Smooth muscle cell (in vitro differentiated cells): ENCODE data around the gene NDUFV2. TPM values are rescaled to one million over a fixed set of nuclear protein-coding genes. Genes with fewer than 3 reads are reported as not detected.
A peak's percentile ranks its signal among the peaks of the same experiment; 100 is the strongest.

ENCODE experiments used
- DNase-seq: peaks from one replicate; lab custom pipeline; 2025; ENCODE audit not compliant: unreplicated experiment; lab: John Stamatoyannopoulos, UW
- H2AFZ ChIP-seq: fragments of 200-600 bp; sonication (generic); 2 replicates; pipeline ENCODE4 v1.6.0; 2016; ENCODE audit warnings: antibody characterized with exemption, low read depth, mild to moderate bottlenecking
- H3F3A ChIP-seq: fragments of 200-600 bp; sonication (generic); 2 replicates; pipeline ENCODE4 v1.6.0; 2017; ENCODE audit warnings: antibody characterized with exemption, low read depth
- H3K27ac ChIP-seq: fragments of 200-600 bp; sonication (generic); 2 replicates; pipeline ENCODE4 v1.5.1; 2016; ENCODE audit warnings: low read depth, mild to moderate bottlenecking
- H3K27me3 ChIP-seq: fragments of 200-600 bp; sonication (generic); 2 replicates; pipeline ENCODE4 v1.6.1; 2016; ENCODE audit warnings: low read depth, mild to moderate bottlenecking
- H3K36me3 ChIP-seq: fragments of 200-600 bp; sonication (generic); 2 replicates; pipeline ENCODE4 v1.5.1; 2016; ENCODE audit warnings: low read depth
- H3K4me1 ChIP-seq: fragments of 200-600 bp; sonication (generic); 2 replicates; pipeline ENCODE4 v1.5.1; 2016; ENCODE audit warnings: low read depth
- H3K4me2 ChIP-seq: fragments of 200-600 bp; sonication (generic); 2 replicates; pipeline ENCODE4 v1.6.0; 2016; ENCODE audit warnings: mild to moderate bottlenecking
- H3K4me3 ChIP-seq: fragments of 200-600 bp; sonication (generic); 2 replicates; pipeline ENCODE4 v1.5.1; 2016; ENCODE audit warnings: mild to moderate bottlenecking
- H3K79me2 ChIP-seq: fragments of 200-600 bp; sonication (generic); 2 replicates; pipeline ENCODE4 v1.6.0; 2016; ENCODE audit warnings: low read depth, mild to moderate bottlenecking
- H3K9ac ChIP-seq: fragments of 200-600 bp; sonication (generic); 2 replicates; pipeline ENCODE4 v1.6.0; 2016; ENCODE audit warnings: low read depth
- H3K9me3 ChIP-seq: fragments of 200-600 bp; sonication (generic); replicated peaks from 2 replicates; pipeline ENCODE4 v1.5.1; 2016; ENCODE audit warnings: low read depth
- H4K20me1 ChIP-seq: fragments of 200-600 bp; sonication (generic); 2 replicates; pipeline ENCODE4 v1.6.0; 2016; ENCODE audit warnings: low read depth
- WGBS: methylation state at CpG from one replicate; pipeline ENCODE4 v1.1.7; 2016; ENCODE audit warnings: low lambda C conversion rate; 5-methylcytosine and 5-hydroxymethylcytosine counted together
- polyA plus RNA-seq: library from polyadenylated mRNA; unstranded; fragments of >200 nt; fragmentation: Nextera tagmentation; extraction: Ambion mirVana; gene quantifications from 2 replicates; pipeline ENCODE4 v1.2.1, GENCODE V29; 2016
- total RNA-seq: library from RNA; depleted of rRNA; stranded (reverse); fragments of >200 nt; gene quantifications from 2 replicates; pipeline ENCODE4 v1.2.3, GENCODE V29; 2014
- TF ChIP-seq, protein P1 (sequence below): fragments of 200-600 bp; sonication (generic); IDR thresholded peaks from 2 replicates; pipeline ENCODE4 v1.5.1; 2017; ENCODE audit warnings: borderline replicate concordance, mild to moderate bottlenecking, antibody characterized with exemption; ENCODE audit not compliant: insufficient read depth, poor library complexity, severe bottlenecking

The NDUFV2 gene
- total and polyA plus RNA-seq, 2 experiments from 2014 or later: 117 to 200 TPM

DNA sequence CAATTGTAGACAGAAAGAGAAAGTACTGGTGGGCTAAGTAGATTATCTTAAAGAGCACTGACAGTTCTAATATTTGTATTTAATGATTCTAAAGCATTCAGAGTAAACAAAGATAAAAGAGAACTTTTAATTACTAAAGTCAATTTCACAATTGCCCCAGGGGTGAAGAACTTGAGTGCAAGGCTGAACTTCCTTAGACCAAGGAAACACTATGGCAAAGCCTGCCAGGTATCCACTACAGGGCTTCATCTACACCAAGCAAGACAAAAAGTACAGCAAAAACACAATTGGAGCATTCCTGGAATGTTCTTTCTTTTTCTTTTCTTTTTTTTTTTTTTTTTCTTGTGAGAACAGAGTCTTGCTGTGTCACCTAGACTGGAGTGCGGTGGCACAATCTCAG is 46.9 kb upstream of the NDUFV2 start:
- H3K4me2 ChIP-seq: no peak overlapping the region
- no peaks in the 10 kb centered on the region for H3K27me3 ChIP-seq
- TF ChIP-seq, protein P1, sequence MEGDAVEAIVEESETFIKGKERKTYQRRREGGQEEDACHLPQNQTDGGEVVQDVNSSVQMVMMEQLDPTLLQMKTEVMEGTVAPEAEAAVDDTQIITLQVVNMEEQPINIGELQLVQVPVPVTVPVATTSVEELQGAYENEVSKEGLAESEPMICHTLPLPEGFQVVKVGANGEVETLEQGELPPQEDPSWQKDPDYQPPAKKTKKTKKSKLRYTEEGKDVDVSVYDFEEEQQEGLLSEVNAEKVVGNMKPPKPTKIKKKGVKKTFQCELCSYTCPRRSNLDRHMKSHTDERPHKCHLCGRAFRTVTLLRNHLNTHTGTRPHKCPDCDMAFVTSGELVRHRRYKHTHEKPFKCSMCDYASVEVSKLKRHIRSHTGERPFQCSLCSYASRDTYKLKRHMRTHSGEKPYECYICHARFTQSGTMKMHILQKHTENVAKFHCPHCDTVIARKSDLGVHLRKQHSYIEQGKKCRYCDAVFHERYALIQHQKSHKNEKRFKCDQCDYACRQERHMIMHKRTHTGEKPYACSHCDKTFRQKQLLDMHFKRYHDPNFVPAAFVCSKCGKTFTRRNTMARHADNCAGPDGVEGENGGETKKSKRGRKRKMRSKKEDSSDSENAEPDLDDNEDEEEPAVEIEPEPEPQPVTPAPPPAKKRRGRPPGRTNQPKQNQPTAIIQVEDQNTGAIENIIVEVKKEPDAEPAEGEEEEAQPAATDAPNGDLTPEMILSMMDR: no peak
- no peak overlapping the region for H3K4me3 ChIP-seq
- H4K20me1 ChIP-seq: no peaks in the 10 kb centered on the region
- H3F3A ChIP-seq: no peaks in the 10 kb centered on the region
- no peaks in the 10 kb centered on the region for H3K79me2 ChIP-seq
- 100% methylated on average over 1 of the region's 1 CpG for WGBS
- no peaks in the 10 kb centered on the region for H3K36me3 ChIP-seq
- peak overlapping the region; percentile 37 for H3K27ac ChIP-seq
- no peak for DNase-seq
- H3K4me1 ChIP-seq: peaks cover 6% of the 10 kb centered on the region
- H2AFZ ChIP-seq: no peak overlapping the region
- H3K9me3 ChIP-seq: no peaks in the 10 kb centered on the region
- no peak overlapping the region for H3K9ac ChIP-seq

DNA sequence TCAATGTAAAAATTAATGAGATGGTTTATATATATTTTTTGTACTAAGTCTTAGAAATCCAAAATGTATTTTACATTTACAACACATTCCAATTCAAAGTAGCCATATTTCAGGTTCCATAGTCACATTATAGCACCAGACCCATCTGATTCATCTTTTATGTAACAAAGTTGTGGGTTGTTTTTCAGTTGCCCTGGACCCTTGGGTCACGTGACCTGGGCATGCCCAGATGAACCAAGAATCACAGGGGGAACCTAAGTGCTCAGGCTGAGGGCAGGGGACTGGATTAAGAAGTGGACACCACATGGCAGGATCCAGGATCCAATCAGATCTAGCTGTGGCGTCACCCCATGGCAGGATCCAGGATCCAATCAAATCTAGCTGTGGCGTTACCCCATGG is 44.9 kb upstream of the NDUFV2 start:
- Histone ChIP-seq H3K79me2 (no peaks in the 10 kb centered on the region), H3K27me3 (no peaks in the 10 kb centered on the region), H3K4me3 (no peak overlapping the region), H3K9ac (no peak overlapping the region), H4K20me1 (no peaks in the 10 kb centered on the region), H3K9me3 (no peaks in the 10 kb centered on the region), H3K4me1 (peaks cover 6% of the 10 kb centered on the region), H3K36me3 (no peaks in the 10 kb centered on the region), H3F3A (no peaks in the 10 kb centered on the region), H3K4me2 (no peak overlapping the region), H3K27ac (no peak overlapping the region), H2AFZ (peak overlapping the region; percentile 70)
- TF ChIP-seq, protein P1: no peak
- WGBS: 96% methylated on average over 3 of the region's 3 CpGs
- DNase-seq: no peak

DNA sequence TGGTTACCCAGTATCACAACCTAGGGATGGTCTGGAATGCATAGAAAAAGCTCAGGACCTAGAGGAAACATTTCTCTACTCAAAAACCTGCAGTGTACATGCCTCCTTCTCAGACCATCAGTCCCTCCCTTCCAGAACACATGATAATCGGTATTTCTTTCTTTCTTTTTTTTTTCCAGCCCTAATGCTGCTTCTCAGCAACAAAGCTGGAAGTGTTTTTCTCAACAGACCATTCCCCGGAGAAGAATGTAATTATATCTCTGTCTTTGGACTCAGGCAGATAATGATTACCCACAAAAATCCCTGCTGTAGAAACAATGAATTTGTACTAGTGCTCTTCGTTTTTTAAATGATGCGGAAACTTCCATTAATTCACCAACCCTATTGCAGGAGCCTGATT is 44.1 kb upstream of the NDUFV2 start:
- H3F3A ChIP-seq: no peaks in the 10 kb centered on the region
- H3K4me2 ChIP-seq: peak overlapping the region; percentile 70
- DNase-seq: no peak
- peaks cover 6% of the 10 kb centered on the region for H3K4me1 ChIP-seq
- no peak overlapping the region for H3K4me3 ChIP-seq
- H2AFZ ChIP-seq: peak overlapping the region; percentile 70
- TF ChIP-seq, protein P1: no peak
- 35% methylated on average over 4 of the region's 4 CpGs for WGBS
- no peaks in the 10 kb centered on the region for H3K27me3 ChIP-seq
- H3K9ac ChIP-seq: no peak overlapping the region
- no peaks in the 10 kb centered on the region for H3K79me2 ChIP-seq
- no peaks in the 10 kb centered on the region for H3K9me3 ChIP-seq
- no peaks in the 10 kb centered on the region for H3K36me3 ChIP-seq
- no peak overlapping the region for H3K27ac ChIP-seq
- no peaks in the 10 kb centered on the region for H4K20me1 ChIP-seq

DNA sequence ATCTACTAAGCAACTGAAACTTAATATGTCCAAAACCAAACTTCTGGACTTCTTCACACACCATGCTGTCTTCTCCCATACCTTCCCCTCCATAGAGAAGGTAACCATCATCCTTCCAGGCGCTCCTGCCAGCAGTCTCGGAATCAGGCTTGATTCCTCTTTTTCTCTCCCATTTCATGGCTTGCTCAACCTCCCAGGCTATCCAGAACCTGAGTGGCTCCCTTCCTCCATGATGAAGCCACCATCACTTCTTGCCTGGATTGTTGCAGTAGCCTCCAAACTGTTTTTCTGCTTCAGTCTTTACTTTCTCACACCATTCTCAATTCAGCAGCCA is 40.1 kb upstream of the NDUFV2 start:
- no peaks in the 10 kb centered on the region for H3K36me3 ChIP-seq
- H3K9ac ChIP-seq: no peak overlapping the region
- H3K27ac ChIP-seq: no peak overlapping the region
- no peaks in the 10 kb centered on the region for H3K9me3 ChIP-seq
- 93% methylated on average over 2 of the region's 2 CpGs for WGBS
- no peaks in the 10 kb centered on the region for H3K27me3 ChIP-seq
- no peak for DNase-seq
- H4K20me1 ChIP-seq: no peaks in the 10 kb centered on the region
- TF ChIP-seq, protein P1: no peak
- H3K79me2 ChIP-seq: no peaks in the 10 kb centered on the region
- H3K4me2 ChIP-seq: no peak overlapping the region
- no peak overlapping the region for H3K4me3 ChIP-seq
- H2AFZ ChIP-seq: no peak overlapping the region
- H3F3A ChIP-seq: no peaks in the 10 kb centered on the region
- peaks cover 6% of the 10 kb centered on the region for H3K4me1 ChIP-seq
